NT2/D1 (cell line): ENCODE data around the gene GBX1.
A peak's percentile ranks its signal among the peaks of the same experiment; 100 is the strongest.

Experiments used
- DNase-seq: peaks from one replicate; pipeline ENCODE4 v3.0.0-alpha.2; 2011; ENCODE audit warnings: low read depth, low spot score
- H3K27me3 ChIP-seq: 2 replicates; pipeline ENCODE4 v1.6.0; 2011; ENCODE audit warnings: mild to moderate bottlenecking; ENCODE audit not compliant: insufficient read length, insufficient read depth
- H3K36me3 ChIP-seq: 2 replicates; pipeline ENCODE4 v1.6.1; 2011; ENCODE audit warnings: mild to moderate bottlenecking, low read length, mixed read lengths; ENCODE audit not compliant: insufficient read depth, insufficient read length
- H3K4me1 ChIP-seq: 2 replicates; pipeline ENCODE4 v1.5.1; 2011; ENCODE audit not compliant: insufficient read depth, insufficient read length
- H3K4me3 ChIP-seq: 2 replicates; pipeline ENCODE4 v1.5.1; 2011; ENCODE audit warnings: low read depth; ENCODE audit not compliant: insufficient read length
- H3K9ac ChIP-seq: 2 replicates; pipeline ENCODE4 v1.6.0; 2011; ENCODE audit warnings: low read depth; ENCODE audit not compliant: insufficient read length
- H3K9me3 ChIP-seq: 2 replicates; pipeline ENCODE4 v1.5.1; 2011; ENCODE audit warnings: mild to moderate bottlenecking, low read length; ENCODE audit not compliant: insufficient read depth
- SUZ12 ChIP-seq: IDR thresholded peaks from 2 replicates; pipeline ENCODE4 v1.6.1; 2011; ENCODE audit not compliant: insufficient read length, insufficient read depth; ENCODE audit errors: extremely low read depth
- YY1 ChIP-seq: IDR thresholded peaks from 2 replicates; pipeline ENCODE4 v1.6.1; 2011; ENCODE audit not compliant: insufficient read length, insufficient read depth
- ZNF274 ChIP-seq: IDR thresholded peaks from 2 replicates; pipeline ENCODE4 v1.6.1; 2011; ENCODE audit warnings: mild to moderate bottlenecking, low read depth, low read length

Gene GBX1

DNA sequence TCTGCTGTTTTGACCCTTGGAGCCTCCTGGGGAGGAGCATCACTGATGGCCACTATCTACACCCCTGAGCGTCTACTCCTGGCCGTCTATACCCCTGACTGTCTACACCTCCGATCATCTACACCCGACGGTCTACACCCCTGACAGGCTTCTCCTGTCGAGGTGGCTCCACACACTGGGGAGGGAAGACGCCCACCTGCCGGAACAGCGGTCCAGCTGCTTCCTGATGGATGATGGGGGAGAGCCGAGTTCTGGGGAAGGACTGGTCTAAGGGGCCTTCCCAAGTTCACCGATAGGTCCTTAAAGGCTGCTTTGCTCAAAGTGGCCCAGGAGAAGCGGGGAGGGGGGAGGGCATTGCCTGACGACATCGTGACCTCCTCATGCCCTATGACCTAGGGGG is 39.4 kb downstream of the GBX1 start:
- peaks cover 86% of the 10 kb centered on the region for H3K36me3 ChIP-seq
- no peak for DNase-seq
- peaks cover 16% of the 10 kb centered on the region for H3K4me1 ChIP-seq
- no peak for TF ChIP-seq SUZ12
- no peak for TF ChIP-seq ZNF274
- TF ChIP-seq YY1 = no peak
- peaks cover 17% of the 10 kb centered on the region; the same call in 1 of the 2 replicates for H3K9me3 ChIP-seq
- H3K4me3 ChIP-seq = no peak overlapping the region
- peak overlapping the region; percentile 11 for H3K9ac ChIP-seq
- no peaks in the 10 kb centered on the region for H3K27me3 ChIP-seq

DNA sequence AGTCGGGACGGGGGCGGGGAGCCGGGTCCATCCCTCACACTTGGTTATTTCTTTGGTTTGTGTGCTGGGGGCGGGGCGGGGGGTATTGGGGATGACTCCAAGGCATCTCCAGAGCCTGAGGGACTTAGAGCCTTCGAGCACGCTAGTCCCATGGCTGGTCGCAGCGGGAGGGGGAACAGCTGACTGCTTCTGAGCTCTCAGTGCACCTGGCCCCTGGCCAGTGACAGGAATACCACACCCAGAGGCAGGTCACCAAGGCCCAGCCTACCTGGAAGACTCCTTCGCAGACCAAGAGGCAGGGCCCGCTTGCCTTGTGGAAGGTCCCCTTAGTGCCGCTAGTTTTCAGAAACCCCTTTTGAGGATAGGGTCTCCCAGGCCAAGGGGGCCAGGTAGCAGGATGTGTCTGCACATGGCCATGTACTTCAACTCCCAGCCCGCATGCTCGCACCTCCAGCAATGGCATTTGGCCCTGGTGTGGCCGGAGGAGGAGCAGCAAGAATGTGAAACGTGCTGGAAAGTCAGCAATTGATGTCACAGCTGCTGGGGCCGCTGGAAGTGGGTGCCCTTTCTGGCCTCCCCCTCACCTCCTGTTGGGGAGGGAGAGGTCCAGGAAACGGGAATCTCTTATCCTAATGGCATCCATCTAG is 40.9 kb downstream of the GBX1 start:
- Histone ChIP-seq H3K36me3 (peaks cover 85% of the 10 kb centered on the region), H3K9me3 (peaks cover 18% of the 10 kb centered on the region; the same call in 1 of the 2 replicates), H3K4me3 (peak overlapping the region; percentile 21), H3K9ac (peak overlapping the region; percentile 56), H3K27me3 (no peaks in the 10 kb centered on the region), H3K4me1 (peaks cover 16% of the 10 kb centered on the region)
- DNase-seq = no peak
- TF ChIP-seq ZNF274 (no peak), YY1 (no peak), SUZ12 (no peak)

- H3K4me3 ChIP-seq = peak overlapping the region; percentile 30
- peak overlapping the region; percentile 70 for H3K9ac ChIP-seq
- peaks cover 18% of the 10 kb centered on the region; the same call in 1 of the 2 replicates for H3K9me3 ChIP-seq
- DNase-seq = no peak
- H3K36me3 ChIP-seq = peaks cover 85% of the 10 kb centered on the region
- TF ChIP-seq YY1 (no peak), ZNF274 (no peak), SUZ12 (no peak)
- peaks cover 16% of the 10 kb centered on the region for H3K4me1 ChIP-seq
- no peaks in the 10 kb centered on the region for H3K27me3 ChIP-seq
These were observed 41.5 kb downstream of the GBX1 start for GRCh38 chr7:151125846-151126481.

DNA sequence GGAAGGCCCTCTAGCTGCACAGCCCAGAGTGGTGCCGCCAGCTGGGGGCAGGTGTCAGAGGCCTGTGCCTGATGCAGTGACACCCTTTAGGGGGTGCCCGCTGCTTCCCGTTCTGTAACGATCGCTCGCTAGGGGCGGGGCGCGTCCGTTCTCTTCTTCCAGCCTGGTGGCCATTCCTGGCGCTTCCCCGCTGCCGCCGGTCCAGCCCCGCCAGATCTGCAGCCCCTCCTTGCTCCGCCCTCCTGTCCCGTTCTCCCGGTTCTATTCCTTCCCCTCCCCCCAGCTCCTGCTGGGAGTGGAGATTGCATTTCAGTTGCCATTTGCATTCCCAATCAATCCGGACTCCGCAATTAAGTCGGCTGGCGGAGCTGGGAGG is 42.0 kb downstream of the GBX1 start:
- no peak for DNase-seq
- H3K27me3 ChIP-seq = no peaks in the 10 kb centered on the region
- H3K4me3 ChIP-seq = peak overlapping the region; percentile 5
- peaks cover 85% of the 10 kb centered on the region for H3K36me3 ChIP-seq
- peaks cover 18% of the 10 kb centered on the region; the same call in 1 of the 2 replicates for H3K9me3 ChIP-seq
- TF ChIP-seq ZNF274 (no peak), YY1 (no peak), SUZ12 (no peak)
- H3K9ac ChIP-seq = peak overlapping the region; percentile 0
- H3K4me1 ChIP-seq = peaks cover 14% of the 10 kb centered on the region

- peak overlapping the region; percentile 5 for H3K4me3 ChIP-seq
- no peak for DNase-seq
- TF ChIP-seq ZNF274 (no peak), SUZ12 (no peak), YY1 (no peak)
- H3K4me1 ChIP-seq = peaks cover 14% of the 10 kb centered on the region
- peak overlapping the region; percentile 0 for H3K9ac ChIP-seq
- H3K9me3 ChIP-seq = peaks cover 18% of the 10 kb centered on the region; the same call in 1 of the 2 replicates
- H3K36me3 ChIP-seq = peaks cover 85% of the 10 kb centered on the region
- H3K27me3 ChIP-seq = no peaks in the 10 kb centered on the region
These were observed 42.5 kb downstream of the GBX1 start for GRCh38 chr7:151124899-151125399.

GRCh38 chr7:151124481-151124880 is 43.0 kb downstream of the GBX1 start:
- no peak for DNase-seq
- Histone ChIP-seq H3K9me3 (peaks cover 18% of the 10 kb centered on the region; the same call in 1 of the 2 replicates), H3K9ac (no peak overlapping the region), H3K27me3 (no peaks in the 10 kb centered on the region), H3K36me3 (peaks cover 86% of the 10 kb centered on the region), H3K4me3 (no peak overlapping the region), H3K4me1 (peaks cover 16% of the 10 kb centered on the region)
- no peak for TF ChIP-seq YY1
- no peak for TF ChIP-seq ZNF274
- no peak for TF ChIP-seq SUZ12

GRCh38 chr7:151123822-151124464 is 43.6 kb downstream of the GBX1 start:
- TF ChIP-seq YY1 = no peak
- no peak for TF ChIP-seq ZNF274
- TF ChIP-seq SUZ12 = no peak
- H3K36me3 ChIP-seq = peaks cover 86% of the 10 kb centered on the region
- no peak overlapping the region for H3K9ac ChIP-seq

More at GRCh38 chr7:151123822-151124464, 43.6 kb downstream of the GBX1 start:
- peaks cover 16% of the 10 kb centered on the region for H3K4me1 ChIP-seq
- no peak overlapping the region for H3K4me3 ChIP-seq
- H3K27me3 ChIP-seq = no peaks in the 10 kb centered on the region
- H3K9me3 ChIP-seq = peaks cover 18% of the 10 kb centered on the region; the same call in 1 of the 2 replicates
- DNase-seq = peak; percentile 83
